AG04450 (cell line): ENCODE data around the gene FAAP100. TPM values are rescaled to one million over a fixed set of nuclear protein-coding genes. Genes with fewer than 3 reads are reported as not detected.

Experiments
- CTCF ChIA-PET: fragments of 300-600, 350-600 bp; formaldehyde crosslinking; extraction: SDS; loops from one replicate; lab custom pipeline; 2022; ENCODE audit warnings: antibody characterized with exemption, inconsistent platforms; lab: Charles Lee
- POLR2A ChIA-PET: fragments of 350-600 bp; formaldehyde crosslinking; extraction: SDS; loops from one replicate; lab custom pipeline; 2021; ENCODE audit warnings: antibody characterized with exemption, inconsistent platforms; lab: Yijun Ruan, JAX
- DNase-seq: peaks from one replicate; pipeline ENCODE4 v3.0.0-alpha.2; 2011; ENCODE audit warnings: low read depth, low spot score
- H3K27ac ChIP-seq: one replicate; pipeline ENCODE4 v1.5.1; 2012; ENCODE audit warnings: low read depth, low read length, control low read depth
- H3K27me3 ChIP-seq: one replicate; pipeline ENCODE4 v1.6.0; 2012; ENCODE audit warnings: low read length; ENCODE audit not compliant: control insufficient read depth, insufficient read depth
- H3K4me3 ChIP-seq: 2 replicates; pipeline ENCODE4 v1.5.1; 2011; ENCODE audit warnings: mild to moderate bottlenecking, low read depth, low read length, control low read depth
- H3K9me3 ChIP-seq: 2 replicates; pipeline ENCODE4 v1.5.1; 2012; ENCODE audit warnings: low read length; ENCODE audit not compliant: control insufficient read depth, insufficient read depth
- CTCF ChIP-seq: IDR thresholded peaks from 2 replicates; pipeline ENCODE4 v1.5.1; 2011; ENCODE audit warnings: low read depth, low read length, control low read depth, inconsistent platforms
- polyA plus RNA-seq: library from polyadenylated mRNA; depleted of rRNA; stranded (reverse); fragments of >200 nt; gene quantifications from 2 replicates; pipeline ENCODE4 v1.2.3, GENCODE V29; 2011; rRNA removed
- small RNA-seq: library from RNA; depleted of rRNA; stranded (forward); fragments of <200 nt; gene quantifications from one replicate; pipeline ENCODE3, GENCODE V24; 2012; ENCODE audit warnings: low read depth; ENCODE audit not compliant: insufficient read length

The FAAP100 gene
- polyA plus RNA-seq, 1 experiment: 5.3 TPM

GRCh38 chr17:81491761-81492160, 60.4 kb downstream of the FAAP100 start:
- peaks cover 16% of the 10 kb centered on the region for H3K27me3 ChIP-seq
- no peak overlapping the region for H3K4me3 ChIP-seq
- ChIA-PET POLR2A (interaction anchor here (0.6 kb wide), 1 partner anchor 13 kb away, joined by 5 read pairs; no protein-coding TSS in a partner anchor), CTCF (no interaction called here)
- no peak for DNase-seq
- no peaks in the 10 kb centered on the region; the same call in 1 of the 2 replicates for H3K9me3 ChIP-seq
- no peak overlapping the region for H3K27ac ChIP-seq
- TF ChIP-seq CTCF: no peak

GRCh38 chr17:81491181-81491581, 61.0 kb downstream of the FAAP100 start:
- no peak for DNase-seq
- Histone ChIP-seq H3K9me3 (no peaks in the 10 kb centered on the region; the same call in 1 of the 2 replicates), H3K4me3 (no peak overlapping the region), H3K27ac (no peak overlapping the region), H3K27me3 (peaks cover 12% of the 10 kb centered on the region)
- ChIA-PET CTCF (no interaction called here), POLR2A (no interaction called here)
- TF ChIP-seq CTCF: no peak

- H3K27me3 ChIP-seq: peaks cover 12% of the 10 kb centered on the region
- DNase-seq: no peak
- no peak overlapping the region for H3K4me3 ChIP-seq
- H3K9me3 ChIP-seq: no peaks in the 10 kb centered on the region; the same call in 1 of the 2 replicates
- no peak for TF ChIP-seq CTCF
- H3K27ac ChIP-seq: peak overlapping the region; percentile 2
- CTCF ChIA-PET: no interaction called here
- POLR2A ChIA-PET: interaction anchor here (0.6 to 0.9 kb wide), 3 partner anchors 10 to 178 kb away, joined by 3 read pairs; no protein-coding TSS in a partner anchor
Observed at GRCh38 chr17:81489998-81490992, 61.9 kb downstream of the FAAP100 start.

Small RNA genes within 50 kb of the gene (small RNA-seq; reads per million reads assigned to genes)
- not detected for gene RF00019

Other genes with a start within 250 kb of the FAAP100 start
- gene BAHCC1, start 156.9 kb downstream of the FAAP100 start, polyA plus RNA-seq: 1.3 and 2.5 TPM in 2 replicates
- gene ACTG1, start 39.6 kb downstream of the FAAP100 start, polyA plus RNA-seq: 2,721 and 3,607 TPM in 2 replicates
- gene FSCN2, start 24.0 kb downstream of the FAAP100 start, polyA plus RNA-seq: 0.26 and 0.41 TPM in 2 replicates
- 66.5 and 77.1 TPM in 2 replicates for gene NPLOC4, start 84.8 kb upstream of the FAAP100 start, polyA plus RNA-seq
- gene TSPAN10, start 84.8 kb upstream of the FAAP100 start, polyA plus RNA-seq: 0.92 and 0.98 TPM in 2 replicates
- 0.51 and 1.0 TPM in 2 replicates for gene PDE6G, start 104.2 kb upstream of the FAAP100 start, polyA plus RNA-seq
- 13.4 and 17.0 TPM in 2 replicates for gene OXLD1, start 114.3 kb upstream of the FAAP100 start, polyA plus RNA-seq
- 10.7 and 10.9 TPM in 2 replicates for gene CCDC137, start 114.4 kb upstream of the FAAP100 start, polyA plus RNA-seq
- 44.7 and 48.0 TPM in 2 replicates for gene ARL16, start 131.4 kb upstream of the FAAP100 start, polyA plus RNA-seq
- gene HGS, start 131.7 kb upstream of the FAAP100 start, polyA plus RNA-seq: 71.5 and 83.0 TPM in 2 replicates
- gene MRPL12, start 151.0 kb upstream of the FAAP100 start, polyA plus RNA-seq: 52.1 and 69.2 TPM in 2 replicates
- 3.3 and 4.1 TPM in 2 replicates for gene SLC25A10, start 159.9 kb upstream of the FAAP100 start, polyA plus RNA-seq